HEK293T (cell line): Measurements from ENCODE around the gene CCDC9.

Experiments
- CTCF ChIA-PET: fragments of 350-600 bp; formaldehyde crosslinking; extraction: SDS; loops from one replicate; lab custom pipeline; 2021; ENCODE audit warnings: antibody characterized with exemption, inconsistent platforms; lab: Yijun Ruan, JAX
- POLR2A ChIA-PET: fragments of 350-600 bp; formaldehyde crosslinking; extraction: SDS; loops from one replicate; lab custom pipeline; 2020; ENCODE audit warnings: antibody characterized with exemption, inconsistent platforms; lab: Yijun Ruan, JAX
- DNase-seq: peaks from one replicate; pipeline ENCODE4 v3.0.0; 2012; ENCODE audit warnings: mixed read lengths; ENCODE audit errors: extremely low spot score
- ARNT ChIP-seq: fragments of 450-650 bp; IDR thresholded peaks from 2 replicates; pipeline ENCODE4 v1.6.1; 2017; ENCODE audit warnings: mild to moderate bottlenecking
- BHLHE40 ChIP-seq: fragments of 450-650 bp; IDR thresholded peaks from 2 replicates; pipeline ENCODE4 v1.6.1; 2016; ENCODE audit warnings: mild to moderate bottlenecking, moderate library complexity, borderline replicate concordance
- CTBP1 ChIP-seq: fragments of 450-650 bp; IDR thresholded peaks from 2 replicates; pipeline ENCODE4 v1.6.1; 2016; ENCODE audit warnings: borderline replicate concordance
- ELF4 ChIP-seq: fragments of 450-650 bp; IDR thresholded peaks from 2 replicates; pipeline ENCODE4 v1.6.1; 2017; ENCODE audit warnings: antibody characterized with exemption
- FOXA1 ChIP-seq: fragments of 450-650 bp; IDR thresholded peaks from 2 replicates; pipeline ENCODE4 v1.6.1; 2016; ENCODE audit warnings: mild to moderate bottlenecking
- FOXK2 ChIP-seq: fragments of 450-650 bp; IDR thresholded peaks from 2 replicates; pipeline ENCODE4 v1.6.1; 2016; ENCODE audit warnings: mild to moderate bottlenecking
- FOXM1 ChIP-seq: fragments of 450-650 bp; IDR thresholded peaks from 2 replicates; pipeline ENCODE4 v1.6.1; 2017; ENCODE audit warnings: mild to moderate bottlenecking, borderline replicate concordance
- HDGF ChIP-seq: fragments of 450-650 bp; IDR thresholded peaks from 2 replicates; pipeline ENCODE4 v1.6.1; 2017; ENCODE audit warnings: antibody characterized with exemption, borderline replicate concordance
- L3MBTL2 ChIP-seq: fragments of 450-650 bp; conservative IDR thresholded peaks from 2 replicates; pipeline ENCODE4 v1.6.1; 2016; ENCODE audit warnings: mild to moderate bottlenecking
- LEF1 ChIP-seq: fragments of 450-650 bp; IDR thresholded peaks from 2 replicates; pipeline ENCODE4 v1.6.1; 2017; ENCODE audit warnings: mild to moderate bottlenecking, borderline replicate concordance
- NFRKB ChIP-seq: fragments of 450-650 bp; IDR thresholded peaks from 2 replicates; pipeline ENCODE4 v1.6.1; 2016; ENCODE audit warnings: mild to moderate bottlenecking, moderate library complexity
- PKNOX1 ChIP-seq: fragments of 450-650 bp; IDR thresholded peaks from 2 replicates; pipeline ENCODE4 v1.6.1; 2016
- SP1 ChIP-seq: fragments of 450-650 bp; IDR thresholded peaks from 2 replicates; pipeline ENCODE4 v1.6.1; 2017
- SUZ12 ChIP-seq: fragments of 450-650 bp; IDR thresholded peaks from 2 replicates; pipeline ENCODE4 v1.6.1; 2016; ENCODE audit warnings: mild to moderate bottlenecking
- TARDBP ChIP-seq: fragments of 450-650 bp; IDR thresholded peaks from 2 replicates; pipeline ENCODE4 v1.6.1; 2016
- ZNF384 ChIP-seq: fragments of 450-650 bp; IDR thresholded peaks from 2 replicates; pipeline ENCODE4 v1.6.1; 2016

Gene CCDC9

GRCh38 chr19:47239152-47239551 is 17.2 kb upstream of the CCDC9 start:
- POLR2A ChIA-PET = no interaction called here
- no peak for DNase-seq
- TF ChIP-seq FOXK2 (no peak), LEF1 (no peak), L3MBTL2 (no peak), HDGF (no peak), ARNT (no peak), FOXM1 (no peak), ZNF384 (no peak)
- CTCF ChIA-PET = no interaction called here

- ChIA-PET CTCF (no interaction called here), POLR2A (no interaction called here)
Measured at GRCh38 chr19:47239610-47240296, 16.6 kb upstream of the CCDC9 start.

GRCh38 chr19:47240556-47240955 is 15.8 kb upstream of the CCDC9 start:
- POLR2A ChIA-PET = interaction anchor here (1.1 to 1.3 kb wide), 2 partner anchors 15 kb away, joined by 3 to 5 read pairs; partner anchors contain the start of gene CCDC9
- CTCF ChIA-PET = no interaction called here
- TF ChIP-seq ARNT (no peak), LEF1 (no peak), ELF4 (no peak), FOXA1 (no peak), FOXK2 (no peak), PKNOX1 (no peak), HDGF (no peak), SUZ12 (no peak), TARDBP (no peak), NFRKB (no peak), L3MBTL2 (no peak), CTBP1 (no peak), FOXM1 (no peak), SP1 (no peak), BHLHE40 (no peak)
- DNase-seq = no peak

More at GRCh38 chr19:47239610-47240296, 16.6 kb upstream of the CCDC9 start:
- DNase-seq = no peak
- TF ChIP-seq FOXA1 (no peak), ELF4 (no peak), SUZ12 (no peak), LEF1 (no peak), NFRKB (no peak), TARDBP (no peak), CTBP1 (no peak)

GRCh38 chr19:47240996-47241918 is 15.1 kb upstream of the CCDC9 start:
- DNase-seq = peak; percentile 66
- ChIA-PET POLR2A (interaction anchor here (1.1 to 1.3 kb wide), 2 partner anchors 15 kb away, joined by 3 to 5 read pairs; partner anchors contain the start of gene CCDC9), CTCF (no interaction called here)
- TF ChIP-seq PKNOX1 (peak; percentile 52), SUZ12 (no peak), FOXK2 (no peak), FOXA1 (no peak)

GRCh38 chr19:47241919-47242577 is 14.3 kb upstream of the CCDC9 start:
- CTCF ChIA-PET = no interaction called here
- DNase-seq = no peak
- TF ChIP-seq ZNF384 (no peak), ELF4 (no peak), L3MBTL2 (no peak), TARDBP (no peak), BHLHE40 (no peak), NFRKB (no peak), SUZ12 (no peak), SP1 (no peak), CTBP1 (no peak), PKNOX1 (no peak), ARNT (no peak), HDGF (no peak), FOXA1 (no peak), FOXM1 (no peak), FOXK2 (no peak), LEF1 (no peak)
- POLR2A ChIA-PET = interaction anchor here (1.3 to 1.4 kb wide), 3 partner anchors 16 to 129 kb away, joined by 5 to 11 read pairs (median 6); partner anchors contain the start of gene ZC3H4
